Measurements from ENCODE around the gene MTNR1A.

Gene MTNR1A

GRCh38 chr4:186485561-186486062, 69.8 kb downstream of the MTNR1A start:
- DNase-seq = no peak

GRCh38 chr4:186485150-186485549, 70.2 kb downstream of the MTNR1A start:
- no peak for DNase-seq

GRCh38 chr4:186483656-186484055, 71.7 kb downstream of the MTNR1A start:
- no peak for DNase-seq

Data from inflammatory macrophage treated with lipopolysaccharide for 1 hour (primary cell).